ENCODE results near the gene IBA57.

IBA57 gene

GRCh38 chr1:228156941-228157728, 8.5 kb upstream of the IBA57 start:
- DNase-seq, result no peak

- DNase-seq, result no peak
These were observed 7.9 kb upstream of the IBA57 start for GRCh38 chr1:228157729-228158126.

GRCh38 chr1:228158151-228159007, 7.2 kb upstream of the IBA57 start:
- no peak for DNase-seq

- no peak for DNase-seq
These were observed 6.5 kb upstream of the IBA57 start for GRCh38 chr1:228159008-228159665.

GRCh38 chr1:228160201-228160761, 5.3 kb upstream of the IBA57 start:
- no peak for DNase-seq

GRCh38 chr1:228161362-228161761, 4.2 kb upstream of the IBA57 start:
- no peak for DNase-seq

- no peak for DNase-seq
These were observed 3.7 kb upstream of the IBA57 start for GRCh38 chr1:228161866-228162265.

GRCh38 chr1:228162286-228163006, 3.2 kb upstream of the IBA57 start:
- DNase-seq, result no peak

- DNase-seq, result no peak
These were observed 2.4 kb upstream of the IBA57 start for GRCh38 chr1:228163007-228163753.

GRCh38 chr1:228163776-228164519, 1.7 kb upstream of the IBA57 start:
- no peak for DNase-seq

GRCh38 chr1:228164561-228165371, 838 bp upstream of the IBA57 start:
- DNase-seq, result peak; percentile 45

- DNase-seq, result peak; percentile 84
These were observed 749 bp downstream of the IBA57 start for GRCh38 chr1:228166170-228166936.

GRCh38 chr1:228168563-228169270, 3.1 kb downstream of the IBA57 start:
- no peak for DNase-seq

GRCh38 chr1:228169345-228169744, 3.7 kb downstream of the IBA57 start:
- DNase-seq, result no peak

- no peak for DNase-seq
These were observed 5.1 kb downstream of the IBA57 start for GRCh38 chr1:228170666-228171065.

- DNase-seq, result no peak
These were observed 5.8 kb downstream of the IBA57 start for GRCh38 chr1:228171221-228171891.

- no peak for DNase-seq
These were observed 7.3 kb downstream of the IBA57 start for GRCh38 chr1:228172591-228173527.
